ENCODE measurements around the gene METTL4. TPM values are rescaled to one million over a fixed set of nuclear protein-coding genes. Genes with fewer than 3 reads are reported as not detected.
"Not testable (repeated sequence)": the region's sequence is repeated elsewhere in the genome, so short reads cannot be mapped to it uniquely, and the experiment has no call there.

The METTL4 gene
- total RNA-seq, 1 donor from 2014 or later, result 6.9 TPM

DNA sequence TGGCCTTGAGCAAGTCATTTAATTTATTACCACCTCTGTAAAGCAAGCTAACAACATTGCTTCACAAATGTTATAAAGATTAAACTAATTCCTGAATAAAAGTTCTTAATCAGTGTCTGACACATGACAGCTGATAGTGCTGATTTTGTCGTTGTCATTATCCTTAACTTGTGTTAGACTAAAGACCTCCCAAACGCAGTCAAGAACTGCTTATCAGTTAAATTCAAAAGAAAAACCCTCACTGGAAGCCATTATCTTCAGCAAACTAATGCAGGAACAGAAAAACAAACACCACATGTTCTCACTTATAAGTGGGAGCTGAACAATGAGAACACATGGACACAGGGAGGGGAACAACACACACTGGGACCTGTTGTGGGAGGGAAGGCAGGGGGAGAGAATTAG lies 46.5 kb downstream of the METTL4 start:
- DNase-seq (ENCODE audit: low spot score), result not testable (repeated sequence)

- DNase-seq (ENCODE audit: low spot score), result no peak
Observed at GRCh38 chr18:2522112-2522511, 49.2 kb downstream of the METTL4 start.

DNA sequence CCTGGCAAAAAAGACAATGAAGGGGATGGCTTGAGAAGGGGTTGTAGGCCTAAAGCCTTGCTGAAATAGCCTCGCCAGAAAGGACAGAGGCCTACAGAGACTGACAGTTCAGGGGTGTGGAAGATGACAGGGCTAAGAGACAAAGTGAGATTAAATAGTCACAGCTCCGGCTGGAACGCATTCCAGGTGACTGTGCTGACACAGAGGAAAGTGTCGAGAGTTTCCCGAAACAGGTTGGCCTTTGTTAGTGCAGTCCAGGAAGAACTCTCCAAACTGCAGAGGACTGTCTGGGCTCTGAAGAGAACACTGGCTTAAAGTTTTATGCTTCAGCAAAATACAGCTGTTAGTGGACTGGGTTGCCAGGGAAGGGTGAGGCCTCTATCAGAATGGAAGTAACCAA lies 52.8 kb downstream of the METTL4 start:
- DNase-seq (ENCODE audit: low spot score), result no peak

DNA sequence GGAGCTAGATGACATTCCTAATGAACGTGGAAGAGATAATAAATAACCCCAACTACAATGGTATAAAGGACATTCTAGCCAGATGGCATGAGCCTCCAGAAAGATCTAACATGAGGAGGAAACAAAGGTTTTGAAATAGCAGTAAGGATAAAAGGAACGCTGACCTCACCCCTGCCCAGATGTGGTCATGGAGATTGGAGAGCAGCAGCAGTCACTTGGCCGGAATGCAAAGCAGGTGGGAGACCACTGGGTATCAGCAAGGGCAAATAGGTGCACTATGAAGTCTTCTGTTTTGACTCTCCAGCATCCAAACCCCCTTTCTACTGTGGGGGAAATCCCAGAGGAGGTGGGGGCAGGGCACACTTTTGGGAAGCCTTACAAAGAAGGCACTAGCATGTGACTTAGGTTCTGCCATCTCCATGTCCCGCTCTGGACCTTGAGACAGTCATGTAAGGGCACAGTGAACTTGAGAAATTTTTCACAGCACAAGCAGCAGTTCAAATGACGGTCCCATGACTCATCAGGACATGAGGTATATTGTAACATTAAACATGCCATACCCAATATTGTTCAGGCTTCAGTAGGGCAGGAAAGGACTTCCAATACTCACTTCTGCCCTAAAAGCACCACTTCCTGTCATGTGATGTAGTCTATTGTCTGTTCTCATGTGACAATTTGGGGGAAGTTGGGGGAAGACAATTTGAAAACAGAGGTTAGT lies 55.2 kb downstream of the METTL4 start:
- DNase-seq (ENCODE audit: low spot score), result no peak

DNA sequence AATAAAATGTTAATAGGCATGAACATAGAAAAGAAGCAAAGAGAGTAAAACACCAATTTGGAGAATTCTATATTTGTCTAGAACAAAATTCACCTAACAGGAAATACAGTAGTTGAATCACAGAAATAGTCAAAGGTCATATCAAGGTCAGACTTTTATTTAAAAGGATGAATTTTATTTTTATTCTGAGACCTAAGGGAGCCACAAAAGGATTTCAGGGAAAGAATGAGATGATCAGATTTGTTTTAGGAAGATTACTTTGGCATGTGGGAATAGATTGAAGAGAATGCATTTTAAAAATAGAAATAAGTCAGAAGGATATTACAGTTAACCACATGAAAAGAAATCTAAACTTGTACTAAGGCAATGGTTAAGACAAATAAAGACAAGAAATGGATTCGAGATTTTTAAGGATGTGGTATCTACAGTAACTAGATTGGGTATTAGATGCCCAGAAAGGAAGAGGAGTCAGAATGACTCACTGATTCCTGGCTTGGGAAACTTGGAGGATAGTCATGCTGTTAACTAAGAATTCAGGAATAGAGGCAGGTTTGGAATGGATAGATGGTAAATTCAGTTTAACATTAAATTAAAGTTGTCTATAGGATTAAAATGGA lies 56.0 kb downstream of the METTL4 start:
- no peak for DNase-seq (ENCODE audit: low spot score)

- DNase-seq (ENCODE audit: low spot score), result no peak
Observed at GRCh38 chr18:2513616-2514015, 57.7 kb downstream of the METTL4 start.

- no peak for DNase-seq (ENCODE audit: low spot score)
Observed at GRCh38 chr18:2512059-2512458, 59.2 kb downstream of the METTL4 start.

GRCh38 chr18:2511451-2511850 lies 59.9 kb downstream of the METTL4 start:
- no peak for DNase-seq (ENCODE audit: low spot score)

DNA sequence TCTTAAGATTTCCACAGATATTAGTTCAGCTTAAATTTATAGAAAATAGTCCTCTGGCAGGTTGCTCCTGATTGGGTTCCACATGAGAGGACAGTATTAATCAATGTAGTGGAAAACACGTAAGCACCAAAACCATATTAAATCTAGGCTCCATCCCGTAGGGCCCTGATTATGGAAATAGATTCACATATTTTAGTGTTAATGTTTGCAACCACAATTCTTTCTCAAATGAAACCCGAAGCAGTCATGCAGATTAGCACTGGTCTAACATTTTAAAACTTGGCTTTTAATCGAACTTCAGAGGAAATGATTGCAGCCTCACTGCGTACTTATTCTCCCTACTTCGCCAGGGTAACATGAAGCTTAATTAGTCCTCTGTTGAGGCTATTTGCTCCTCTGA lies 60.9 kb downstream of the METTL4 start:
- DNase-seq (ENCODE audit: low spot score), result no peak

- DNase-seq (ENCODE audit: low spot score), result no peak
Observed at GRCh38 chr18:2508678-2509077, 62.6 kb downstream of the METTL4 start.

GRCh38 chr18:2508155-2508554 lies 63.1 kb downstream of the METTL4 start:
- no peak for DNase-seq (ENCODE audit: low spot score)

- no peak for DNase-seq (ENCODE audit: low spot score)
Observed at GRCh38 chr18:2504642-2505041, 66.7 kb downstream of the METTL4 start.

DNA sequence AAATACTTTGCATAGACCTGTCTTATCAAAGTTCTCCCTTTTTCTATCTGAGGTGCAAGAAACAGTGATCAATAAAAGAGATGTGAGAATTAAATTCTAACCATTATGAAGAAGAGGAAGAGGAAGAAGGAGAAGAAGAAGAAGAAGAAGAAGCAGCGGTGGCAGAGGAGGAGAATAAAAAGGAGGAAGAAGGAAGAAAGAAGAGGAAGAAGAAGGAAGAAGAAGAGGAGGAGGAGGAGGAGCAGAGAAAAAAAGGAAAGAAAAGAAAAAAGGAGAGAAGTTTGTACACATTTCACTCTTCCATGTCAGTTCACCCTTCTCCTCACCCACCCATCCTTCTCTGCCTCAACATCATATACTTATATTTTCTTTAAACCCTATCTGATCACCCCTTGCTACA lies 68.4 kb downstream of the METTL4 start:
- DNase-seq (ENCODE audit: low spot score), result no peak

DNA sequence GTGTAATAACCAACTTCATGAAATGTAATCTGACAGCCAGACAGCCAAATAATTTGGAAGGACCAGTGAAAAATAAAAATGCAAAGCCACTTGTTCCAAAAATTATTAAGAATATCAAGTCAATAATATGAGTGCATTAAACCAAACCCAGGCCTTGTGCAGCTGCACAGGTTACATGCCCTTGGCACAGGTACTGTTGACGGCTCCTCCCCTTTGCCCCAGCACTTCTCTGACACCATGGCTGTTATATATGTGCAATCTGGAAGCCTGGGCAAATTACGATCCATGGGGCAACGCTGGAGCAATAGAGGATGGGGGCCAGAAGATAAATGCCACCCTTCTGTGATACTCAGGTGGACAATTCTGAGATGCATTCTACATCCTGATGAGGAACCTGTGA lies 68.9 kb downstream of the METTL4 start:
- DNase-seq (ENCODE audit: low spot score), result no peak

DNA sequence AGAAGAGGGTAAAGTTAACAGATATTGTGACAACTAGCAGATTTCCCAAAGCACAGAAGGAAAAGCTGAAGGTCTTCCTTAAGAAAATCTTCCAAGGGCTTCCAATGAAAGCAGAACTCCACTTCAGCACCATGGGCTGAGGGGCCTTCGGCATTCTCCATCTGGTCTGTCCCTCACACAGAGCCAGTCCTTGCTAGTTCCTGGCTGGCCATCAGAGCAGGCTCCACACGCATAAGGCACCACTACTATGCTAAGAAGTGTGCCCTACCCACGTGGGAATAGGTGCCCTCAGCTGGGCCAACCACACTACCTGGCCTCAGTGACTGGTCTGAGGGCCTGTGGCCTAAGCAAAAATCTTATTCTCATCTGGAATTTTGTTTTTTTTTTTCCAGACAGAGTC lies 73.5 kb downstream of the METTL4 start:
- no peak for DNase-seq (ENCODE audit: low spot score)

DNA sequence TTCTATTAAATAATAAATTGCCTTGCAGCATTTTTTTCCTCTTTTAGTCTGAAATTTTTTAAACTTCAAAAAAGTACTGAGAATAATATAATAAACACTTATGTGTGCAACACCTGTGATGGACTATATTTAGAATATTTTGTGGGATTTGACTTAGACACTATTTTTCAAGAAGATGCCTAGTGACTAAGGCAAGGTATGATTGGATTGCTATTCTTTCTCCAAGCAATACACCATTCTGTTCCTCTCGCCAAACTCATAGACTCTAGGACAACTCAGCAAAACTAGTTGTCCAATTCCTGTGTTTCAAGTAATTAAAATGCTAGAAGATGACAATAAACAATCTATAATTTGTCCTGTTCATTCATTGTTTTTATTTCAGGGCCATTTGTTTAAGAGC lies 75.9 kb downstream of the METTL4 start:
- DNase-seq (ENCODE audit: low spot score), result no peak

DNA sequence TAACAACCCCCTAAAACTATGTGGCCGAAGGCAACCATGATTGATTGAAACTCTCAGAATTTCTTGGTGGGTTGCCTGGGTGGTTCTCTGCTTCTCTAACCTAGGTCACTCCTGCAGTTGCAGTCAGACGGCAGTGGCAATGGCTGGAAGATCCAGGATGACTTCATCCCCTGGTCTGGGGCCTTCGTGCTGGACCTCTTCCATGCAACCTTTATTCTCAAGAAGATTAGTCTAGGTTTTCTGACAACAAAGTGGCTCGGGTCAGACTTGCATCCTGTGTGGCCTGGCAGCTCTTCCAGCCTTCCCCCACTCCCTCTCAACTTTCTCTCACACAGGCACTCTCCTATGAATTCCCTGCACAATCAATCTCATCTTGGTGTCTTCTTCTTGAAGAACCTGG lies 76.4 kb downstream of the METTL4 start:
- no peak for DNase-seq (ENCODE audit: low spot score)

Other genes with a start within 250 kb of the METTL4 start
- gene NDC80, start 52 bp upstream of the METTL4 start, total RNA-seq, result 0.29 TPM
- gene SMCHD1, start 84.2 kb upstream of the METTL4 start, total RNA-seq, result 52.3 TPM

Measured in mesenteric fat pad (tissue), 1 donor.